Uterus (tissue), 2 donors: Measurements from ENCODE around the gene RNASE8.

Experiments
- CTCF ChIP-seq, 4 experiments: fragments of 200-600 bp in 2 of 4; fragments of 450-650 bp in 2 of 4; sonication (generic) in 2 of 4; IDR thresholded peaks; one replicate each; pipeline ENCODE4 v1.5.1; 2016 to 2019; ENCODE audit warnings: antibody characterized with exemption in 4 of 4, mild to moderate bottlenecking in 2 of 4, moderate library complexity in 1 of 4
- POLR2A ChIP-seq, 2 donors: fragments of 450-650 bp; IDR thresholded peaks; one replicate each; pipeline ENCODE4 v1.6.1; 2016; ENCODE audit warnings: antibody characterized with exemption in 2 of 2, mild to moderate bottlenecking in 1 of 2, moderate library complexity in 1 of 2

GRCh38 chr14:21096978-21097635, 39.5 kb downstream of the RNASE8 start:
- TF ChIP-seq CTCF (IDR thresholded peaks at IDR 0.05) (no peak), POLR2A (IDR thresholded peaks at IDR 0.05) (no peak)
